GM12878 (cell line): ENCODE results near the gene PHOSPHO1. TPM values are rescaled to one million over a fixed set of nuclear protein-coding genes. Genes with fewer than 3 reads are reported as not detected.
A peak's percentile ranks its signal among the peaks of the same experiment; 100 is the strongest.

Experiments used
- BACH1 ChIP-seq: fragments of 450-650 bp; IDR thresholded peaks from 2 replicates; pipeline ENCODE4 v1.6.1; 2017; ENCODE audit warnings: mild to moderate bottlenecking, borderline replicate concordance
- CBFB ChIP-seq: IDR thresholded peaks from 2 replicates; pipeline ENCODE4 v1.6.1; 2016; ENCODE audit warnings: antibody characterized with exemption, low read depth
- IKZF1 ChIP-seq: fragments of 450-650 bp; conservative IDR thresholded peaks from 2 replicates; pipeline ENCODE4 v1.6.1; 2017; ENCODE audit warnings: antibody characterized with exemption, mild to moderate bottlenecking
- MYC ChIP-seq: IDR thresholded peaks from 2 replicates; pipeline ENCODE4 v1.6.1; 2011; ENCODE audit warnings: mild to moderate bottlenecking, low read length, moderate library complexity, inconsistent platforms; ENCODE audit not compliant: insufficient read depth, insufficient replicate concordance, insufficient read length, severe bottlenecking
- NFXL1 ChIP-seq: fragments of 450-650 bp; IDR thresholded peaks from 2 replicates; pipeline ENCODE4 v1.6.1; 2017; ENCODE audit warnings: antibody characterized with exemption, mild to moderate bottlenecking, borderline replicate concordance
- NR2C2 ChIP-seq: IDR thresholded peaks from 2 replicates; pipeline ENCODE4 v1.6.1; 2011; ENCODE audit warnings: borderline replicate concordance, low read depth; ENCODE audit not compliant: control insufficient read depth, insufficient read length
- PAX8 ChIP-seq: fragments of 450-650 bp; IDR thresholded peaks from 2 replicates; pipeline ENCODE4 v1.6.1; 2017; ENCODE audit warnings: mild to moderate bottlenecking, moderate library complexity
- RB1 ChIP-seq: fragments of 450-650 bp; formaldehyde crosslinking; IDR thresholded peaks from 2 replicates; pipeline ENCODE4 v1.6.1; 2017; ENCODE audit warnings: mild to moderate bottlenecking, borderline replicate concordance
- SRF ChIP-seq, 2 experiments: IDR thresholded peaks; 2 replicates each; pipeline ENCODE4 v1.6.1; 2011; ENCODE audit warnings: low read depth in 2 of 2, low read length in 2 of 2, mild to moderate bottlenecking in 1 of 2, moderate library complexity in 1 of 2
- SUPT20H ChIP-seq: IDR thresholded peaks from 2 replicates; pipeline ENCODE4 v1.6.1; 2011; ENCODE audit warnings: low read depth, mild to moderate bottlenecking, low read length, moderate library complexity, borderline replicate concordance; ENCODE audit not compliant: control insufficient read depth
- ZBED1 ChIP-seq: IDR thresholded peaks from 2 replicates; pipeline ENCODE4 v1.6.1; 2016; ENCODE audit warnings: borderline replicate concordance
- ZNF217 ChIP-seq: fragments of 450-650 bp; IDR thresholded peaks from 2 replicates; pipeline ENCODE4 v1.6.1; 2017; ENCODE audit warnings: antibody characterized with exemption, mild to moderate bottlenecking
- polyA plus RNA-seq, 11 experiments: library from polyadenylated mRNA; depleted of rRNA in 4 of 11; unstranded in 6 of 11; stranded (reverse) in 5 of 11; fragments of >200 nt; fragmentation: Nextera tagmentation in 4 of 11; fragmentation: Illumina TruSeq in 1 of 11; extraction: Ambion mirVana in 4 of 11; extraction: Trizol in 1 of 11; gene quantifications; 1 replicate in 1 of 11; 2 replicates in 10 of 11; pipeline versions ENCODE4 v1.2.1 to v1.2.3, GENCODE V29; 2011 to 2016; ENCODE audit warnings: inconsistent platforms in 2 of 11, missing spikeins in 2 of 11, low read depth in 1 of 11
- total RNA-seq, 4 experiments: library from RNA; depleted of rRNA in 3 of 4; stranded (reverse); fragments of >200 nt in 3 of 4; fragmentation: Illumina TruSeq in 1 of 4; extraction: Trizol in 1 of 4; gene quantifications; 2 replicates each; pipeline versions ENCODE4 v1.2.1 to v1.2.3, GENCODE V29; 2013 to 2021
- TF ChIP-seq, protein P1 (sequence below): fragments of 450-650 bp; IDR thresholded peaks from 2 replicates; pipeline ENCODE4 v1.6.1; 2017; ENCODE audit warnings: low read depth, mild to moderate bottlenecking, moderate library complexity
- TF ChIP-seq, protein P2 (sequence below): fragments of 450-650 bp; IDR thresholded peaks from 2 replicates; pipeline ENCODE4 v1.6.1; 2016; ENCODE audit warnings: mild to moderate bottlenecking
- TF ChIP-seq, protein P3 (sequence below): fragments of 450-650 bp; IDR thresholded peaks from 2 replicates; pipeline ENCODE4 v1.6.1; 2016; ENCODE audit warnings: mild to moderate bottlenecking
- TF ChIP-seq, protein P4 (sequence below): fragments of 450-650 bp; conservative IDR thresholded peaks from 2 replicates; pipeline ENCODE4 v1.6.1; 2017; ENCODE audit warnings: mild to moderate bottlenecking, moderate library complexity
- TF ChIP-seq, protein P5 (sequence below): fragments of 450-650 bp; IDR thresholded peaks from 2 replicates; pipeline ENCODE4 v1.6.1; 2017; ENCODE audit warnings: antibody characterized with exemption, mild to moderate bottlenecking, moderate library complexity

Gene PHOSPHO1
- total and polyA plus RNA-seq, 10 of the 15 experiments (the other 5 are each of a cell fraction or from before 2014, with no cell fraction given) = 0.03 to 1.5 (median 0.16) TPM; not detected in 2

DNA sequence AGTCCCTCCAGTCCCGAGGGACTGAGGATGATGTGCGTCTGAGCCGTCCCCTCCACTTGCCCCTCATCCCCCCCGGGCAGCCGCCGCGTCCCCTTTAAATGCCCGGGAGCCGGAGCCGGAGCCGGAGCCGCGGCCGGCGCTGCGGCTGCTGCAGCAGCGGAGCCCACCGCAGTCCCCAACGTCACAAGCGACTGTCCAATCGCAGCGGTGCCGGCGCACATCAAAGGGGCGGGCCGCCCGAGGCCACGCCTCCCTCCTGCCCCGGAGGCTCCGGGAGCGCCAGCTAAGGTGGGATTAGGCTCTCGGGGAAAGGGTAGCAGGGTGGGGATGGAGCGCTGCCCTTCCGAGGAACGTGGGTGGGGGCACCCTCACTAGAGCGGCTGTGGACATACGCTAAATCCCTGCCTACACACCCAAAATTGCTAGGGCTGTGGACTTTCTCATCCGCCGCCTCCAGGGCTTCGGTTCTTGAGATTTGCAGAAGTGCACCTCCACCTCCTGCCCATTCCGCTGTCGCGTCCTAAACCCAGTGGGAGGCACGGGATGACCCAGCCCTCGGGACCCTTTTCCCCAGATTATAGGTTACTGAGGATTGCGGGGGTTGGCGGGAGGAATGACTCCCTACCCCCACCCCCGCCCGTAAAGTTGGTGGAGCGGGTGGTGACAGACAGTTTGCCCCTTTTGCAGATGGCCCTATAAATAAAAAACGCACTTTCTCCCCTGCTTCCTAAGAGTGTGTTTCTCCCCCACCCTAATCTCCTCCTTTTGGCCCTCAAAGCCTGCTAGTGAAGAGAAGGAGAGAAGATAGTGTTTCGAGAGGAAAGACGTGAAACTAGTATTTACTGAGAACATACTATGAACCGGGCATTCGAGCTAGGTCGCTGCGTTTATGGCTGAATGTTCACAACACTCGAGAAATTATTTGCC lies at the start of gene PHOSPHO1 (continued):
- TF ChIP-seq MYC = no peak
- no peak for TF ChIP-seq PAX8
- peak; percentile 71; the same call in 1 of the 2 replicates for TF ChIP-seq BACH1
- no peak for TF ChIP-seq ZNF217
- TF ChIP-seq ZBED1 = peak; percentile 53; the same call in 1 of the 2 replicates
- no peak for TF ChIP-seq SRF (IDR thresholded peaks at IDR 0.05; ENCODE audit: low read depth in 2 of 2, low read length in 2 of 2)
- TF ChIP-seq, protein P1, sequence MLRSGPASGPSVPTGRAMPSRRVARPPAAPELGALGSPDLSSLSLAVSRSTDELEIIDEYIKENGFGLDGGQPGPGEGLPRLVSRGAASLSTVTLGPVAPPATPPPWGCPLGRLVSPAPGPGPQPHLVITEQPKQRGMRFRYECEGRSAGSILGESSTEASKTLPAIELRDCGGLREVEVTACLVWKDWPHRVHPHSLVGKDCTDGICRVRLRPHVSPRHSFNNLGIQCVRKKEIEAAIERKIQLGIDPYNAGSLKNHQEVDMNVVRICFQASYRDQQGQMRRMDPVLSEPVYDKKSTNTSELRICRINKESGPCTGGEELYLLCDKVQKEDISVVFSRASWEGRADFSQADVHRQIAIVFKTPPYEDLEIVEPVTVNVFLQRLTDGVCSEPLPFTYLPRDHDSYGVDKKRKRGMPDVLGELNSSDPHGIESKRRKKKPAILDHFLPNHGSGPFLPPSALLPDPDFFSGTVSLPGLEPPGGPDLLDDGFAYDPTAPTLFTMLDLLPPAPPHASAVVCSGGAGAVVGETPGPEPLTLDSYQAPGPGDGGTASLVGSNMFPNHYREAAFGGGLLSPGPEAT = no peak
- peak; percentile 46 for TF ChIP-seq IKZF1
- TF ChIP-seq, protein P2, sequence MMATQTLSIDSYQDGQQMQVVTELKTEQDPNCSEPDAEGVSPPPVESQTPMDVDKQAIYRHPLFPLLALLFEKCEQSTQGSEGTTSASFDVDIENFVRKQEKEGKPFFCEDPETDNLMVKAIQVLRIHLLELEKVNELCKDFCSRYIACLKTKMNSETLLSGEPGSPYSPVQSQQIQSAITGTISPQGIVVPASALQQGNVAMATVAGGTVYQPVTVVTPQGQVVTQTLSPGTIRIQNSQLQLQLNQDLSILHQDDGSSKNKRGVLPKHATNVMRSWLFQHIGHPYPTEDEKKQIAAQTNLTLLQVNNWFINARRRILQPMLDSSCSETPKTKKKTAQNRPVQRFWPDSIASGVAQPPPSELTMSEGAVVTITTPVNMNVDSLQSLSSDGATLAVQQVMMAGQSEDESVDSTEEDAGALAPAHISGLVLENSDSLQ = 0 out of 2 replicates have a peak, but pooled peaks have one; percentile 6
- TF ChIP-seq, protein P3, sequence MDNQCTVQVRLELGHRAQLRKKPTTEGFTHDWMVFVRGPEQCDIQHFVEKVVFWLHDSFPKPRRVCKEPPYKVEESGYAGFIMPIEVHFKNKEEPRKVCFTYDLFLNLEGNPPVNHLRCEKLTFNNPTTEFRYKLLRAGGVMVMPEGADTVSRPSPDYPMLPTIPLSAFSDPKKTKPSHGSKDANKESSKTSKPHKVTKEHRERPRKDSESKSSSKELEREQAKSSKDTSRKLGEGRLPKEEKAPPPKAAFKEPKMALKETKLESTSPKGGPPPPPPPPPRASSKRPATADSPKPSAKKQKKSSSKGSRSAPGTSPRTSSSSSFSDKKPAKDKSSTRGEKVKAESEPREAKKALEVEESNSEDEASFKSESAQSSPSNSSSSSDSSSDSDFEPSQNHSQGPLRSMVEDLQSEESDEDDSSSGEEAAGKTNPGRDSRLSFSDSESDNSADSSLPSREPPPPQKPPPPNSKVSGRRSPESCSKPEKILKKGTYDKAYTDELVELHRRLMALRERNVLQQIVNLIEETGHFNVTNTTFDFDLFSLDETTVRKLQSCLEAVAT = no peak
- no peak for TF ChIP-seq NR2C2
- TF ChIP-seq, protein P4, sequence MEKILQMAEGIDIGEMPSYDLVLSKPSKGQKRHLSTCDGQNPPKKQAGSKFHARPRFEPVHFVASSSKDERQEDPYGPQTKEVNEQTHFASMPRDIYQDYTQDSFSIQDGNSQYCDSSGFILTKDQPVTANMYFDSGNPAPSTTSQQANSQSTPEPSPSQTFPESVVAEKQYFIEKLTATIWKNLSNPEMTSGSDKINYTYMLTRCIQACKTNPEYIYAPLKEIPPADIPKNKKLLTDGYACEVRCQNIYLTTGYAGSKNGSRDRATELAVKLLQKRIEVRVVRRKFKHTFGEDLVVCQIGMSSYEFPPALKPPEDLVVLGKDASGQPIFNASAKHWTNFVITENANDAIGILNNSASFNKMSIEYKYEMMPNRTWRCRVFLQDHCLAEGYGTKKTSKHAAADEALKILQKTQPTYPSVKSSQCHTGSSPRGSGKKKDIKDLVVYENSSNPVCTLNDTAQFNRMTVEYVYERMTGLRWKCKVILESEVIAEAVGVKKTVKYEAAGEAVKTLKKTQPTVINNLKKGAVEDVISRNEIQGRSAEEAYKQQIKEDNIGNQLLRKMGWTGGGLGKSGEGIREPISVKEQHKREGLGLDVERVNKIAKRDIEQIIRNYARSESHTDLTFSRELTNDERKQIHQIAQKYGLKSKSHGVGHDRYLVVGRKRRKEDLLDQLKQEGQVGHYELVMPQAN = no peak
- TF ChIP-seq RB1 = no peak
- no peak for TF ChIP-seq SUPT20H
- TF ChIP-seq CBFB = 0 out of 2 replicates have a peak, but pooled peaks have one; percentile 21
- no peak for TF ChIP-seq NFXL1
- TF ChIP-seq, protein P5, sequence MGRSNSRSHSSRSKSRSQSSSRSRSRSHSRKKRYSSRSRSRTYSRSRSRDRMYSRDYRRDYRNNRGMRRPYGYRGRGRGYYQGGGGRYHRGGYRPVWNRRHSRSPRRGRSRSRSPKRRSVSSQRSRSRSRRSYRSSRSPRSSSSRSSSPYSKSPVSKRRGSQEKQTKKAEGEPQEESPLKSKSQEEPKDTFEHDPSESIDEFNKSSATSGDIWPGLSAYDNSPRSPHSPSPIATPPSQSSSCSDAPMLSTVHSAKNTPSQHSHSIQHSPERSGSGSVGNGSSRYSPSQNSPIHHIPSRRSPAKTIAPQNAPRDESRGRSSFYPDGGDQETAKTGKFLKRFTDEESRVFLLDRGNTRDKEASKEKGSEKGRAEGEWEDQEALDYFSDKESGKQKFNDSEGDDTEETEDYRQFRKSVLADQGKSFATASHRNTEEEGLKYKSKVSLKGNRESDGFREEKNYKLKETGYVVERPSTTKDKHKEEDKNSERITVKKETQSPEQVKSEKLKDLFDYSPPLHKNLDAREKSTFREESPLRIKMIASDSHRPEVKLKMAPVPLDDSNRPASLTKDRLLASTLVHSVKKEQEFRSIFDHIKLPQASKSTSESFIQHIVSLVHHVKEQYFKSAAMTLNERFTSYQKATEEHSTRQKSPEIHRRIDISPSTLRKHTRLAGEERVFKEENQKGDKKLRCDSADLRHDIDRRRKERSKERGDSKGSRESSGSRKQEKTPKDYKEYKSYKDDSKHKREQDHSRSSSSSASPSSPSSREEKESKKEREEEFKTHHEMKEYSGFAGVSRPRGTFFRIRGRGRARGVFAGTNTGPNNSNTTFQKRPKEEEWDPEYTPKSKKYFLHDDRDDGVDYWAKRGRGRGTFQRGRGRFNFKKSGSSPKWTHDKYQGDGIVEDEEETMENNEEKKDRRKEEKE = no peak
